ENCODE data around the gene PRSS53. TPM values are rescaled to one million over a fixed set of nuclear protein-coding genes. Genes with fewer than 3 reads are reported as not detected.
"Not testable (repeated sequence)": the region's sequence is repeated elsewhere in the genome, so short reads cannot be mapped to it uniquely, and the experiment has no call there.

Gene PRSS53
- polyA plus RNA-seq (2013), result 1.1 TPM

- DNase-seq, result no peak
- ChIA-PET POLR2A (no interaction called here), CTCF (interaction anchor here (1.5 kb wide), 1 partner anchor 14 kb away, joined by 4 read pairs; no protein-coding TSS in a partner anchor)
- Histone ChIP-seq H3K36me3 (ENCODE audit: control insufficient read depth in 4 of 4, insufficient read depth in 4 of 4, low read length in 3 of 4) (peaks cover 2 to 57% (median 42%) of the 10 kb centered on the region in 4 experiments), H3K27me3 (replicated peaks in 2 of 5; ENCODE audit: control insufficient read depth in 4 of 5, insufficient read depth in 5 of 5, low read length in 4 of 5) (no peaks in the 10 kb centered on the region), H3K9me3 (ENCODE audit: control extremely low read depth in 1 of 5, control insufficient read depth in 4 of 5, insufficient read depth in 2 of 5, low read depth in 1 of 5, low read length in 4 of 5) (no peaks in the 10 kb centered on the region), H3K27ac (ENCODE audit: insufficient read depth in 1 of 2, low read depth in 1 of 2, low read length in 2 of 2, poor library complexity in 1 of 2, severe bottlenecking in 2 of 2) (no peak within 1 kb of the TSS), H3K4me3 (ENCODE audit: control insufficient read depth in 1 of 7, extremely low read depth in 1 of 7, insufficient read depth in 4 of 7, low read depth in 2 of 7, low read length in 6 of 7) (no peak within 1 kb of the TSS), H3K4me1 (ENCODE audit: control extremely low read depth in 1 of 4, control insufficient read depth in 4 of 4, insufficient read depth in 4 of 4, low read length in 3 of 4) (peaks cover 0 to 5% (median 4%) of the 10 kb centered on the region in 4 experiments)
- 94% methylated on average over 6 of the region's 15 CpGs for WGBS (ENCODE audit: insufficient coverage)
Observed at GRCh38 chr16:31088459-31089183, at the start of gene PRSS53. PRSS53 (minus strand) TSS chr16:31088943; CDS start chr16:31088809, 134 bp downstream.

- DNase-seq; H3K27me3 ChIP-seq (replicated peaks in 2 of 5; ENCODE audit: control insufficient read depth in 4 of 5, insufficient read depth in 5 of 5, low read length in 4 of 5); POLR2A ChIA-PET; H3K9me3 ChIP-seq (ENCODE audit: control extremely low read depth in 1 of 5, control insufficient read depth in 4 of 5, insufficient read depth in 2 of 5, low read depth in 1 of 5, low read length in 4 of 5); H3K4me3 ChIP-seq (ENCODE audit: control insufficient read depth in 1 of 7, extremely low read depth in 1 of 7, insufficient read depth in 4 of 7, low read depth in 2 of 7, low read length in 6 of 7); H3K27ac ChIP-seq (ENCODE audit: insufficient read depth in 1 of 2, low read depth in 1 of 2, low read length in 2 of 2, poor library complexity in 1 of 2, severe bottlenecking in 2 of 2); H3K4me1 ChIP-seq (ENCODE audit: control extremely low read depth in 1 of 4, control insufficient read depth in 4 of 4, insufficient read depth in 4 of 4, low read length in 3 of 4): not testable (repeated sequence)
- 99% methylated on average over 16 of the region's 20 CpGs for WGBS (ENCODE audit: insufficient coverage)
- peaks cover 0 to 12% (median 8%) of the 10 kb centered on the region in 4 experiments for H3K36me3 ChIP-seq (ENCODE audit: control insufficient read depth in 4 of 4, insufficient read depth in 4 of 4, low read length in 3 of 4)
- CTCF ChIA-PET, result interaction anchor here (0.7 to 1.5 kb wide), 4 partner anchors 9 to 35 kb away, joined by 3 read pairs; partner anchors contain the start of gene PRSS36
Observed at GRCh38 chr16:31136822-31137499, 48.2 kb upstream of the PRSS53 start.

DNA sequence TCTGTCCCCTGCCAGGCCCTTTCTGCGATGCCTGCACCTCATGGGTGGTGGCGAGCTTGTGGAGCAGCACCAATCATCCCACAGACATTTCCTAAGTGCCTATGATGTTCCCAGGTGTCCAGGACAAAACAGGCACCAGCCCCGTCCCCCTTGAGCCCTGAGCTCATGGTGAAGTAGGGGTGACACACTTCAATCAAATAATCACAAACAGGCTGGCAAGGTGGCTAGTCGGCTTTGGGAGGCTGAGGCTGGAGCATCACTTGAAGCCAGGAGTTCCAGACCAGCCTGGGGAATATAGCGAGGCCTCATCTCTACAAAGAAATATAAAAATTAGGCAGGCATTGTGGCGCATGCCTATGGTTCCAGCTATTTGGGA lies 47.5 kb upstream of the PRSS53 start:
- peaks cover 0 to 18% (median 12%) of the 10 kb centered on the region in 4 experiments for H3K36me3 ChIP-seq (ENCODE audit: control insufficient read depth in 4 of 4, insufficient read depth in 4 of 4, low read length in 3 of 4)
- 100% methylated on average over 1 of the region's 6 CpGs for WGBS (ENCODE audit: insufficient coverage)
- no peak for DNase-seq
- H3K27ac ChIP-seq (ENCODE audit: insufficient read depth in 1 of 2, low read depth in 1 of 2, low read length in 2 of 2, poor library complexity in 1 of 2, severe bottlenecking in 2 of 2), result no peak overlapping the region
- ChIA-PET CTCF (interaction anchor here (0.6 to 2.1 kb wide), 4 partner anchors 13 to 152 kb away, joined by 3 to 6 read pairs (median 3); partner anchors contain the start of genes KAT8 and PRSS36), POLR2A (no interaction called here)
- H3K9me3 ChIP-seq (ENCODE audit: control extremely low read depth in 1 of 5, control insufficient read depth in 4 of 5, insufficient read depth in 2 of 5, low read depth in 1 of 5, low read length in 4 of 5), result no peaks in the 10 kb centered on the region
- H3K27me3 ChIP-seq (replicated peaks in 2 of 5; ENCODE audit: control insufficient read depth in 4 of 5, insufficient read depth in 5 of 5, low read length in 4 of 5), result no peaks in the 10 kb centered on the region
- H3K4me1 ChIP-seq (ENCODE audit: control extremely low read depth in 1 of 4, control insufficient read depth in 4 of 4, insufficient read depth in 4 of 4, low read length in 3 of 4), result peaks cover 0 to 3% (median 2%) of the 10 kb centered on the region in 4 experiments
- H3K4me3 ChIP-seq (ENCODE audit: control insufficient read depth in 1 of 7, extremely low read depth in 1 of 7, insufficient read depth in 4 of 7, low read depth in 2 of 7, low read length in 6 of 7), result no peak overlapping the region

- Histone ChIP-seq H3K27me3 (replicated peaks in 2 of 5; ENCODE audit: control insufficient read depth in 4 of 5, insufficient read depth in 5 of 5, low read length in 4 of 5) (no peaks in the 10 kb centered on the region), H3K36me3 (ENCODE audit: control insufficient read depth in 4 of 4, insufficient read depth in 4 of 4, low read length in 3 of 4) (peaks cover 0 to 23% (median 14%) of the 10 kb centered on the region in 4 experiments), H3K27ac (ENCODE audit: insufficient read depth in 1 of 2, low read depth in 1 of 2, low read length in 2 of 2, poor library complexity in 1 of 2, severe bottlenecking in 2 of 2) (peak within 1 kb of the TSS in 1 of 2 experiments; percentile 49), H3K9me3 (ENCODE audit: control extremely low read depth in 1 of 5, control insufficient read depth in 4 of 5, insufficient read depth in 2 of 5, low read depth in 1 of 5, low read length in 4 of 5) (no peaks in the 10 kb centered on the region), H3K4me1 (ENCODE audit: control extremely low read depth in 1 of 4, control insufficient read depth in 4 of 4, insufficient read depth in 4 of 4, low read length in 3 of 4) (no peaks in the 10 kb centered on the region), H3K4me3 (ENCODE audit: control insufficient read depth in 1 of 7, extremely low read depth in 1 of 7, insufficient read depth in 4 of 7, low read depth in 2 of 7, low read length in 6 of 7) (no peak within 1 kb of the TSS)
- POLR2A ChIA-PET, result no interaction called here
- WGBS (ENCODE audit: insufficient coverage), result 89% methylated on average over 21 of the region's 22 CpGs
- CTCF ChIA-PET, result interaction anchor here (0.6 to 2.1 kb wide), 5 partner anchors 10 to 151 kb away, joined by 3 to 6 read pairs (median 3); partner anchors contain the start of genes KAT8 and PRSS36
- no peak for DNase-seq
Observed at GRCh38 chr16:31135535-31136286, 47.0 kb upstream of the PRSS53 start, which contains the start of gene PRSS8. PRSS8 (minus strand) TSS chr16:31135727; CDS start chr16:31135498, 229 bp downstream.

GRCh38 chr16:31134625-31135534 lies 46.1 kb upstream of the PRSS53 start:
- H3K27me3 ChIP-seq (replicated peaks in 2 of 5; ENCODE audit: control insufficient read depth in 4 of 5, insufficient read depth in 5 of 5, low read length in 4 of 5), result no peaks in the 10 kb centered on the region
- H3K27ac ChIP-seq (ENCODE audit: insufficient read depth in 1 of 2, low read depth in 1 of 2, low read length in 2 of 2, poor library complexity in 1 of 2, severe bottlenecking in 2 of 2), result peak overlapping the region in 1 of 2 experiments; percentile 49
- H3K36me3 ChIP-seq (ENCODE audit: control insufficient read depth in 4 of 4, insufficient read depth in 4 of 4, low read length in 3 of 4), result peaks cover 0 to 27% (median 16%) of the 10 kb centered on the region in 4 experiments
- no peaks in the 10 kb centered on the region for H3K9me3 ChIP-seq (ENCODE audit: control extremely low read depth in 1 of 5, control insufficient read depth in 4 of 5, insufficient read depth in 2 of 5, low read depth in 1 of 5, low read length in 4 of 5)
- H3K4me1 ChIP-seq (ENCODE audit: control extremely low read depth in 1 of 4, control insufficient read depth in 4 of 4, insufficient read depth in 4 of 4, low read length in 3 of 4), result peaks cover 0 to 8% (median 7%) of the 10 kb centered on the region in 4 experiments
- no peak for DNase-seq
- ChIA-PET CTCF (interaction anchor here (1.1 to 2.3 kb wide), 3 partner anchors 9 to 22 kb away, joined by 4 to 7 read pairs (median 6); partner anchors contain the start of gene KAT8), POLR2A (interaction anchor here (0.5 to 0.6 kb wide), 2 partner anchors 21 to 22 kb away, joined by 3 read pairs; no protein-coding TSS in a partner anchor)
- WGBS (ENCODE audit: insufficient coverage), result 52% methylated on average over 2 of the region's 18 CpGs
- H3K4me3 ChIP-seq (ENCODE audit: control insufficient read depth in 1 of 7, extremely low read depth in 1 of 7, insufficient read depth in 4 of 7, low read depth in 2 of 7, low read length in 6 of 7), result no peak overlapping the region

- ChIA-PET POLR2A (interaction anchor here (0.5 kb wide), 1 partner anchor 23 kb away, joined by 3 read pairs; no protein-coding TSS in a partner anchor), CTCF (interaction anchor here (1.1 to 2.3 kb wide), 2 partner anchors 8 to 21 kb away, joined by 4 to 7 read pairs; no protein-coding TSS in a partner anchor)
- H3K4me1 ChIP-seq (ENCODE audit: control extremely low read depth in 1 of 4, control insufficient read depth in 4 of 4, insufficient read depth in 4 of 4, low read length in 3 of 4), result peaks cover 3 to 16% (median 14%) of the 10 kb centered on the region in 4 experiments
- no peak for DNase-seq
- no peaks in the 10 kb centered on the region for H3K27me3 ChIP-seq (replicated peaks in 2 of 5; ENCODE audit: control insufficient read depth in 4 of 5, insufficient read depth in 5 of 5, low read length in 4 of 5)
- H3K4me3 ChIP-seq (ENCODE audit: control insufficient read depth in 1 of 7, extremely low read depth in 1 of 7, insufficient read depth in 4 of 7, low read depth in 2 of 7, low read length in 6 of 7), result no peak overlapping the region
- H3K36me3 ChIP-seq (ENCODE audit: control insufficient read depth in 4 of 4, insufficient read depth in 4 of 4, low read length in 3 of 4), result peaks cover 0 to 27% (median 16%) of the 10 kb centered on the region in 4 experiments
- no peak overlapping the region for H3K27ac ChIP-seq (ENCODE audit: insufficient read depth in 1 of 2, low read depth in 1 of 2, low read length in 2 of 2, poor library complexity in 1 of 2, severe bottlenecking in 2 of 2)
- 90% methylated on average over 2 of the region's 5 CpGs for WGBS (ENCODE audit: insufficient coverage)
- H3K9me3 ChIP-seq (ENCODE audit: control extremely low read depth in 1 of 5, control insufficient read depth in 4 of 5, insufficient read depth in 2 of 5, low read depth in 1 of 5, low read length in 4 of 5), result no peaks in the 10 kb centered on the region
Observed at GRCh38 chr16:31134091-31134571, 45.4 kb upstream of the PRSS53 start.

Data from common myeloid progenitor, CD34-positive (primary cell).